Measurements from ENCODE around the gene C10orf53. TPM values are rescaled to one million over a fixed set of nuclear protein-coding genes. Genes with fewer than 3 reads are reported as not detected.

C10orf53 gene
- total and polyA plus RNA-seq, 2 experiments from 2014 or later: not detected

DNA sequence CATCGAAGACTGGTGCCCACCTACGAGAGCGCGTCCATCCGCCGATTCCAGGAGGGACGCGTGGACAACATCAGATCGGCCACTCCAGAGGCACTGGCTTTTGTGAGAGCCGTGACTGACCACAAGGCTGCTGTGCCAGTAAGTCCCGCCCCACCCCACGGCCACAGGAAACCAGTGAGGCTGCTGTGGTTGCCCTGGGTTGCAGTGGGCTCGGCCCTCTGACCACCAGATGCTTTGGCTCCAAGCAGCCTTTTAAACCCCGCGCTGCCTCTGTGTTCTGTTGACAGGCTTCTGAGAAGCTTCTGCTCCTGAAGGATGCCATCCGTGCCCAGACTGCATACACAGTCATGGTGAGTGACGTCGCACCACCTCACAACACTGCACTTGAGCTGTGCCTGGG, 24.4 kb upstream of the C10orf53 start:
- no peaks in the 10 kb centered on the region for H3K4me1 ChIP-seq (ENCODE audit: insufficient read depth)
- H4K20me1 ChIP-seq (ENCODE audit: insufficient read depth): no peaks in the 10 kb centered on the region
- in situ Hi-C loops (cut with MboI): no loop called here
- H3K4me3 ChIP-seq: no peak overlapping the region
- peaks cover 32% of the 10 kb centered on the region for H3K27me3 ChIP-seq (replicated peaks; ENCODE audit: insufficient read depth)
- 76 to 77% methylated on average over 18 of the region's 18 CpGs for WGBS, 2 experiments (ENCODE audit: low coverage in 1 of 2, low lambda C conversion rate in 2 of 2, missing lambda C conversion rate in 2 of 2)
- no peaks in the 10 kb centered on the region for H3K79me2 ChIP-seq (ENCODE audit: insufficient read depth)
- no peak for DNase-seq
- H3K4me2 ChIP-seq (ENCODE audit: unreplicated experiment): no peak overlapping the region
- no peak overlapping the region for H2AFZ ChIP-seq
- no peaks in the 10 kb centered on the region for H3K9me2 ChIP-seq (ENCODE audit: insufficient read depth)
- H3K27ac ChIP-seq: no peak overlapping the region
- no peaks in the 10 kb centered on the region for H3F3A ChIP-seq (ENCODE audit: insufficient read depth)
- TF ChIP-seq EZH2 (IDR thresholded peaks at IDR 0.05; ENCODE audit: insufficient read depth, poor library complexity, severe bottlenecking): no peak
- no peak for TF ChIP-seq EZH2phosphoT487 (IDR thresholded peaks at IDR 0.05; ENCODE audit: insufficient read depth, low read depth)
- H3K36me3 ChIP-seq (ENCODE audit: low read depth): no peaks in the 10 kb centered on the region
- peaks cover 4% of the 10 kb centered on the region for H3K9me3 ChIP-seq (ENCODE audit: low read depth)
- no peak overlapping the region for H3K9ac ChIP-seq

DNA sequence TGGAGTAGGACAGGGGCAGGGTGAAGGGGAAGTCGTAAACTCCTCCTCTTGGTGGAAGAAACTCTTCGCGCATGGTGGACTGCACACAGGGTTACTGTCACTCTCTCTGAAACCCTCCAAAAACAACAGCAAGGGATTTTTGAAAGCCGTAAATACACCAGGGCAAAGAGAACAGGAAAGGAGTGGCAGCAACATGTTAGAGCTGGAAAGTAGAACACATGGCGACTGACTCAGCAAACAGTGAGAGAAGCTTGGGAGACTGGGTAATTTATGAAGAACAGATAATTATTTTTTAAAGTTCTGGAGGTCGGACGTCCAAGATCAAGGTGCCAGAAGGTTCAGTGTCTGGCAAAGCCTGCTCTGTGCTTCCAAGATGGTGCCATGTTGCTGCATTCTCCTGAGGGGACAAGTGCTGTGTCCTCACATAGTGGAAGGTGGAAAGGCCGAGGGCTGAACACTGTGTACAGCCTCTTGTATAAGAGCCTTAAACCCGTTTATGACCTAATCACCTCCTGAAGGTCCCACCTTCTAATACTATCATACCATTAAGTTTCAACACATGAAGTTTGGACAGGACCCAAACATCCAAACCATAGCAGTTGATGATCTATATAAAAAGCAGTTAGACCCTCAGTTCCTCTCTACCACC, 22.5 kb upstream of the C10orf53 start:
- peaks cover 4% of the 10 kb centered on the region for H3K9me3 ChIP-seq (ENCODE audit: low read depth)
- no peaks in the 10 kb centered on the region for H3F3A ChIP-seq (ENCODE audit: insufficient read depth)
- no peaks in the 10 kb centered on the region for H3K9me2 ChIP-seq (ENCODE audit: insufficient read depth)
- H3K36me3 ChIP-seq (ENCODE audit: low read depth): no peaks in the 10 kb centered on the region
- TF ChIP-seq EZH2phosphoT487 (IDR thresholded peaks at IDR 0.05; ENCODE audit: insufficient read depth, low read depth): no peak
- no peak for TF ChIP-seq EZH2 (IDR thresholded peaks at IDR 0.05; ENCODE audit: insufficient read depth, poor library complexity, severe bottlenecking)
- no peak overlapping the region for H2AFZ ChIP-seq
- H3K4me1 ChIP-seq (ENCODE audit: insufficient read depth): no peaks in the 10 kb centered on the region
- H3K9ac ChIP-seq: no peak overlapping the region
- H3K27me3 ChIP-seq (replicated peaks; ENCODE audit: insufficient read depth): peaks cover 28% of the 10 kb centered on the region
- no peak overlapping the region for H3K4me3 ChIP-seq
- 48 to 53% methylated on average over 9 of the region's 9 CpGs for WGBS, 2 experiments (ENCODE audit: low coverage in 1 of 2, low lambda C conversion rate in 2 of 2, missing lambda C conversion rate in 2 of 2)
- no peak for DNase-seq
- no peak overlapping the region for H3K27ac ChIP-seq
- H3K4me2 ChIP-seq (ENCODE audit: unreplicated experiment): no peak overlapping the region
- no peaks in the 10 kb centered on the region for H3K79me2 ChIP-seq (ENCODE audit: insufficient read depth)
- no peaks in the 10 kb centered on the region for H4K20me1 ChIP-seq (ENCODE audit: insufficient read depth)
- in situ Hi-C loops (cut with MboI): no loop called here

DNA sequence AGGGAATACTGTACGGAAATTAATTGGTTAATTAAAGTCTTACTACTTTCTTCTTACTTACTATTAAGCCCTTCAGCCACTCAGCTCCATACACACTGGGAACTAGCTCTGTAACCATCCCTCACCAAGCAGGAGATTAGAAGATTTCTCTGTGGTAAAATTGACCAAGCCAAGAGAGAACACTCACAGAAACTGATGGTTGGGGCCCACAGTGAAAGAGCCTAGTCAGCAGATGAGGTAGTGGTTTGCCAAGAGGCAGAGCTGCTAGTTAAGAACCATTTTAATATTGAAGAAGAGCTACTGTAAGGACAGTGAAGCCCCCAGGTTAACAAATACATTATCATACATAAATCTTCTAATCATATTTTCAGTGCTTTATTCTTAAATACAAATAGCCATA, 21.8 kb upstream of the C10orf53 start:
- WGBS, 2 experiments (ENCODE audit: low coverage in 1 of 2, low lambda C conversion rate in 2 of 2, missing lambda C conversion rate in 2 of 2): 9 to 36% methylated on average over 1 of the region's 1 CpG
- no peak for TF ChIP-seq EZH2phosphoT487 (IDR thresholded peaks at IDR 0.05; ENCODE audit: insufficient read depth, low read depth)
- TF ChIP-seq EZH2 (IDR thresholded peaks at IDR 0.05; ENCODE audit: insufficient read depth, poor library complexity, severe bottlenecking): no peak
- no peak overlapping the region for H3K9ac ChIP-seq
- H3K4me3 ChIP-seq: no peak overlapping the region
- no peaks in the 10 kb centered on the region for H3K36me3 ChIP-seq (ENCODE audit: low read depth)
- H2AFZ ChIP-seq: no peak overlapping the region
- in situ Hi-C loops (cut with MboI): no loop called here
- no peaks in the 10 kb centered on the region for H4K20me1 ChIP-seq (ENCODE audit: insufficient read depth)
- no peak overlapping the region for H3K27ac ChIP-seq
- H3K9me2 ChIP-seq (ENCODE audit: insufficient read depth): no peaks in the 10 kb centered on the region
- H3K4me2 ChIP-seq (ENCODE audit: unreplicated experiment): no peak overlapping the region
- H3K4me1 ChIP-seq (ENCODE audit: insufficient read depth): no peaks in the 10 kb centered on the region
- no peak for DNase-seq
- no peaks in the 10 kb centered on the region for H3K79me2 ChIP-seq (ENCODE audit: insufficient read depth)
- H3F3A ChIP-seq (ENCODE audit: insufficient read depth): no peaks in the 10 kb centered on the region
- peaks cover 4% of the 10 kb centered on the region for H3K9me3 ChIP-seq (ENCODE audit: low read depth)
- peaks cover 27% of the 10 kb centered on the region for H3K27me3 ChIP-seq (replicated peaks; ENCODE audit: insufficient read depth)

DNA sequence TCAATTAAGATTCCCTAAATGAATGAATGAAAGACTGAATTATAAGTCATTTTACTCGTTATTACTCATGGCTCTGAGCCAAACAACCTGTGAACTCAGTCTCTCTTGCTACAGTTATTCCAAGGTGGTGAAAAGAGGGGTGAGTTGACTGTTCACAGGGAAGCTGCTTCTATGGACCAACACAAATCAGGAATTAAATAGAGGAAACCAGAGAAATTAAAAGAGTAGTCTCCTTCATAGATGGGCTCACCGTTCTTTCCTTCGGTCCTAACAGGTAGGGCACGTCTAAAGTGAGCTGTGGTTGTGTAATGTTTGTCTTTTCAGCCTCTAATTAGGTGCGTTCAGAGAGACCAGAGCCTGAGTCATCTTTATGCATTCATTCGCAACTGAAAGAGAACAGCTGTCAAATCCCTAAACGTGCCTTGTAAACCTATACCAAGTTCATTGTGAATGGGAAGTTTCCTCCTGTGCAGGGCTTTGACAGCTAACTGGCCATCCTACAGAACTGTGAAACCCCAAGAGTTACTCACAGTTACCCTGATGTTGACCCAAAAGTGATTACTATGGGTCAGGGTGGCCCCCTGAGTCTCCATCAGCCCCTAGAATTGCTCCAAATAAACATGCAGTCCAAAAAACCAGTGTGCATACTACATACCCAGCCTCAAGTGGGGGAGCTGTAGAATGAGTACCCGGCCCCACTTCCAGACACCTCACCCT, 18.2 kb upstream of the C10orf53 start:
- no peak overlapping the region for H3K4me2 ChIP-seq (ENCODE audit: unreplicated experiment)
- DNase-seq: no peak
- in situ Hi-C loops (cut with MboI): no loop called here
- peaks cover 44% of the 10 kb centered on the region for H3K27me3 ChIP-seq (replicated peaks; ENCODE audit: insufficient read depth)
- H3K79me2 ChIP-seq (ENCODE audit: insufficient read depth): no peaks in the 10 kb centered on the region
- H3K9me2 ChIP-seq (ENCODE audit: insufficient read depth): no peaks in the 10 kb centered on the region
- no peaks in the 10 kb centered on the region for H3K36me3 ChIP-seq (ENCODE audit: low read depth)
- H3K9me3 ChIP-seq (ENCODE audit: low read depth): peaks cover 4% of the 10 kb centered on the region
- no peak overlapping the region for H3K4me3 ChIP-seq
- no peaks in the 10 kb centered on the region for H4K20me1 ChIP-seq (ENCODE audit: insufficient read depth)
- TF ChIP-seq EZH2phosphoT487 (IDR thresholded peaks at IDR 0.05; ENCODE audit: insufficient read depth, low read depth) (no peak), EZH2 (IDR thresholded peaks at IDR 0.05; ENCODE audit: insufficient read depth, poor library complexity, severe bottlenecking) (no peak)
- no peak overlapping the region for H3K9ac ChIP-seq
- H2AFZ ChIP-seq: no peak overlapping the region
- H3K4me1 ChIP-seq (ENCODE audit: insufficient read depth): no peaks in the 10 kb centered on the region
- WGBS, 2 experiments (ENCODE audit: low coverage in 1 of 2, low lambda C conversion rate in 2 of 2, missing lambda C conversion rate in 2 of 2): 30 to 33% methylated on average over 8 of the region's 8 CpGs
- no peak overlapping the region for H3K27ac ChIP-seq
- no peaks in the 10 kb centered on the region for H3F3A ChIP-seq (ENCODE audit: insufficient read depth)

Data from GM23248 (cell line).